Ovary (tissue), 9 donors: ENCODE measurements around the gene EMILIN2. TPM values are rescaled to one million over a fixed set of nuclear protein-coding genes. Genes with fewer than 3 reads are reported as not detected.

Source experiments
- DNase-seq, 5 donors: peaks; one replicate each; pipeline ENCODE4 v3.0.0-alpha.2; 2019 to 2020
- H3K27ac ChIP-seq, 2 donors: fragments of 200-600 bp; one replicate each; pipeline versions ENCODE4 v1.5.1 to v1.8.0; 2019 to 2022
- H3K27me3 ChIP-seq: fragments of 200-600 bp; one replicate; pipeline ENCODE4 v1.8.0; 2022
- H3K36me3 ChIP-seq: fragments of 200-600 bp; sonication (generic); one replicate; pipeline ENCODE4 v1.5.1; 2019
- H3K4me1 ChIP-seq: one replicate; pipeline ENCODE4 v1.8.1; 2013; ENCODE audit warnings: mild to moderate bottlenecking, moderate library complexity; ENCODE audit not compliant: insufficient read depth
- H3K4me3 ChIP-seq: fragments of 200-600 bp; sonication (generic); one replicate; pipeline ENCODE4 v1.5.1; 2017
- H3K9me3 ChIP-seq, 2 donors: fragments of 200-600 bp in 1 of 2; sonication (generic) in 1 of 2; one replicate each; pipeline versions ENCODE4 v1.5.1 to v1.8.1; 2013 to 2019; ENCODE audit warnings: mild to moderate bottlenecking in 1 of 2, moderate library complexity in 1 of 2
- CTCF ChIP-seq, 3 donors: fragments of 450-650 bp in 2 of 3; fragments of 200-600 bp in 1 of 3; IDR thresholded peaks; one replicate each; pipeline versions ENCODE4 v1.5.1 to v1.8.0; 2016 to 2022; ENCODE audit warnings: antibody characterized with exemption in 3 of 3, mild to moderate bottlenecking in 1 of 3
- EP300 ChIP-seq: sonication (generic); formaldehyde crosslinking; IDR thresholded peaks from one replicate; pipeline ENCODE4 v1.6.1; 2017; ENCODE audit warnings: antibody characterized with exemption
- POLR2A ChIP-seq: fragments of 450-650 bp; IDR thresholded peaks from one replicate; pipeline ENCODE4 v1.6.1; 2017; ENCODE audit warnings: antibody characterized with exemption, mild to moderate bottlenecking, moderate library complexity
- WGBS, 3 donors: extraction: QIAGEN DNeasy Blood & Tissue Kit in 1 of 3; methylation state at CpG; one replicate each; pipeline versions ENCODE4 v1.1.5 to v1.1.7; 2013 to 2017; 5-methylcytosine and 5-hydroxymethylcytosine counted together
- intact Hi-C, 4 donors: fragments of 100-400 bp; cut with DNase I; formaldehyde crosslinking; loops; one replicate each; pipeline versions ENCODE4 v1.11.0 to v1.15.1; 2022 to 2023
- polyA plus RNA-seq, 2 donors: library from polyadenylated mRNA; stranded (reverse); fragments of 200-250 nt in 1 of 2; fragments of 350-450 nt in 1 of 2; fragmentation: Illumina TruSeq in 1 of 2; extraction: RNeasy Lipid Tissue Mini Kit (QIAGEN cat#74804) in 1 of 2; gene quantifications; one replicate each; pipeline ENCODE4 v1.2.3, GENCODE V29; 2013 to 2014
- total RNA-seq, 7 donors: library from RNA; depleted of rRNA in 2 of 7; stranded (reverse); fragments of >200 nt in 2 of 7; fragmentation: NEBNext Ultra II Directional in 3 of 7; extraction: Animal tissue kit (Norgen Biotek cat#: 25700) in 3 of 7; gene quantifications; one replicate each; pipeline versions ENCODE4 v1.1.0 to v1.2.4, GENCODE V29; 2016 to 2023
- donor health status: DM: no; HTN: no; CAD: no; lungs with moderate emphysema.
- donor health status: DM: no; HTN: no; CAD: no.
- donor health status: Bipolar disorder and iron deficiency.
- donor health status: DM: yes; HTN: yes; CAD: no.
- donor health status: DM: no; HTN: no; CAD: no.
- donor health status: DM: yes; HTN: yes; CAD: no.

Gene EMILIN2
- total and polyA plus RNA-seq, 9 donors: 16.5 to 40.4 (median 34.3) TPM

DNA sequence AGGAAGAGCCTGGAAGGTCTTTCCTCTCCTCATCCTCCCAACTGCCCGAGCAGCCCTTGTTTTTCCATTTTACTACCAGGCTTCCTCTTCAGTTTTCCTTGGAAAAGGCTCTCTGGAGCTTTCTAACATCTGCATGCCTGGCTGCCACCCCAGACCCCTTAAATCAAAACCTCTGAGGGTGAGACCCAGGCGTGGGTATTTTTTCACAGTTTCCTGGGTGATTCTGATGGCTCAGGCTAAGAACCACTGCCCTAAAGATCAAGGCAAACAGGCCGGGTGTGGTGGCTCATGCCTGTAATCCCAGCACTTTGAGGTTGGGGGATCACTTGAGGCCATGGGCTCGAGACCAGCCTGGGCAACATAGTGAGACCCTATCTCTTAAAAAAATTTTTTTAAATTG is 35.4 kb downstream of the EMILIN2 start:
- Histone ChIP-seq H3K4me1 (peaks cover 14% of the 10 kb centered on the region), H3K4me3 (no peak overlapping the region), H3K36me3 (no peaks in the 10 kb centered on the region), H3K9me3 (no peaks in the 10 kb centered on the region), H3K27ac (peak overlapping the region; percentile 51 to 86), H3K27me3 (no peaks in the 10 kb centered on the region)
- TF ChIP-seq CTCF (IDR thresholded peaks at IDR 0.05) (no peak), POLR2A (no peak), EP300 (no peak)
- intact Hi-C loops: no loop called here
- peak in 1 of 5 donors; percentile 14 for DNase-seq
- 73 to 79% (median 74%) methylated on average over 4 of the region's 4 CpGs for WGBS, 3 donors

GRCh38 chr18:2883076-2883735 is 36.4 kb downstream of the EMILIN2 start:
- H3K27ac ChIP-seq: peak overlapping the region in 1 of 2 donors; percentile 34
- DNase-seq: peak in 3 of 5 donors; percentile 50 to 64 (median 56)

GRCh38 chr18:2884706-2885285 is 38.0 kb downstream of the EMILIN2 start:
- Histone ChIP-seq H3K4me1 (peaks cover 14% of the 10 kb centered on the region), H3K27ac (no peak overlapping the region), H3K9me3 (no peaks in the 10 kb centered on the region), H3K27me3 (no peaks in the 10 kb centered on the region), H3K4me3 (no peak overlapping the region), H3K36me3 (no peaks in the 10 kb centered on the region)
- 96 to 98% (median 96%) methylated on average over 13 of the region's 13 CpGs for WGBS, 3 donors
- TF ChIP-seq POLR2A (no peak), EP300 (no peak), CTCF (IDR thresholded peaks at IDR 0.05) (no peak)
- peak in 1 of 5 donors; percentile 12 for DNase-seq
- intact Hi-C loops: no loop called here

More at GRCh38 chr18:2883076-2883735, 36.4 kb downstream of the EMILIN2 start:
- no peak overlapping the region for H3K4me3 ChIP-seq
- TF ChIP-seq CTCF (IDR thresholded peaks at IDR 0.05) (no peak), EP300 (no peak), POLR2A (no peak)
- no peaks in the 10 kb centered on the region for H3K27me3 ChIP-seq
- no peaks in the 10 kb centered on the region for H3K36me3 ChIP-seq
- no peaks in the 10 kb centered on the region for H3K9me3 ChIP-seq
- WGBS, 3 donors: 54 to 63% (median 56%) methylated on average over 10 of the region's 10 CpGs
- intact Hi-C loops: no loop called here
- H3K4me1 ChIP-seq: peaks cover 14% of the 10 kb centered on the region

- WGBS, 3 donors: 73 to 85% (median 85%) methylated on average over 4 of the region's 4 CpGs
- Histone ChIP-seq H3K36me3 (no peaks in the 10 kb centered on the region), H3K9me3 (no peaks in the 10 kb centered on the region), H3K27me3 (no peaks in the 10 kb centered on the region), H3K4me3 (no peak overlapping the region), H3K27ac (no peak overlapping the region), H3K4me1 (peaks cover 2% of the 10 kb centered on the region)
- intact Hi-C loops: no loop called here
- no peak for DNase-seq
- TF ChIP-seq EP300 (no peak), CTCF (IDR thresholded peaks at IDR 0.05) (no peak), POLR2A (no peak)
These were observed 40.7 kb downstream of the EMILIN2 start for GRCh38 chr18:2887470-2887869.
